GM10248 (cell line): ENCODE measurements around the gene TNFRSF1A.

Experiments
- CTCF ChIA-PET: fragments of 300-600 bp; sonication (Branson Sonifier 250); formaldehyde crosslinking; extraction: SDS; loops from one replicate; lab custom pipeline; 2021; ENCODE audit warnings: antibody characterized with exemption; lab: Yijun Ruan, JAX
- POLR2A ChIA-PET: fragments of 350-650 bp; sonication (Branson Sonifier 250); formaldehyde crosslinking; extraction: SDS; loops from one replicate; lab custom pipeline; 2020; ENCODE audit warnings: antibody characterized with exemption; lab: Yijun Ruan, JAX
- DNase-seq: peaks from one replicate; pipeline ENCODE4 v3.0.0; 2012; ENCODE audit errors: extremely low spot score
- CTCF ChIP-seq: IDR thresholded peaks from 2 replicates; pipeline ENCODE4 v1.5.1; 2012; ENCODE audit warnings: mild to moderate bottlenecking, low read depth; ENCODE audit errors: extremely low read depth, missing control alignments, control extremely low read depth

The TNFRSF1A gene

DNA sequence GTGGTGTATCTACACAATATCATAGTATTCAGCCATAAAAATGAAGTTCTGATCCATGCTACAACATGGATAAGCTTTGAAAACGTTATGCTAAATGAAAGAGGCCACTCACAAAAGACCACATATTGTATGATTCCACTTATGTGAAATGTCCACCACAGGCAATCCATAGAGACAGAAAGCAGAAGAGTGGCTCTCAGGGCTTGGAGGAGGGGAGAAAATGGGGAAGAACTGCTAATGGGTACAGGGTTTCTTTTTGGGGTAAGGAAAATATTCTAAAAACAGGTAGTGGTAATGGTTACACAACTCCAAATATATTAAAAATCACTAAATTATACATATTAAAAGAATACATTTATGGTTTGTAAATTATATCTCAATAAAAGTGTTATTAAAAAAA, 17.0 kb upstream of the TNFRSF1A start:
- POLR2A ChIA-PET, result interaction anchor here (0.7 kb wide), 1 partner anchor 20 kb away, joined by 3 read pairs; no protein-coding TSS in a partner anchor
- DNase-seq, result no peak

GRCh38 chr12:6356374-6356820, 14.5 kb upstream of the TNFRSF1A start:
- DNase-seq, result no peak
- TF ChIP-seq CTCF, result no peak
- ChIA-PET POLR2A (interaction anchor here (1.8 kb wide), 1 partner anchor 178 kb away, joined by 4 read pairs; the partner anchor contains the start of gene GAPDH), CTCF (interaction anchor here (0.9 to 3.5 kb wide), 5 partner anchors 10 to 109 kb away, joined by 3 to 14 read pairs (median 5); no protein-coding TSS in a partner anchor)

More for the DNA sequence above, 17.0 kb upstream of the TNFRSF1A start:
- TF ChIP-seq CTCF, result no peak
- CTCF ChIA-PET, result interaction anchor here (1.1 to 3.5 kb wide), 4 partner anchors 8 to 179 kb away, joined by 3 to 14 read pairs (median 6); no protein-coding TSS in a partner anchor

DNA sequence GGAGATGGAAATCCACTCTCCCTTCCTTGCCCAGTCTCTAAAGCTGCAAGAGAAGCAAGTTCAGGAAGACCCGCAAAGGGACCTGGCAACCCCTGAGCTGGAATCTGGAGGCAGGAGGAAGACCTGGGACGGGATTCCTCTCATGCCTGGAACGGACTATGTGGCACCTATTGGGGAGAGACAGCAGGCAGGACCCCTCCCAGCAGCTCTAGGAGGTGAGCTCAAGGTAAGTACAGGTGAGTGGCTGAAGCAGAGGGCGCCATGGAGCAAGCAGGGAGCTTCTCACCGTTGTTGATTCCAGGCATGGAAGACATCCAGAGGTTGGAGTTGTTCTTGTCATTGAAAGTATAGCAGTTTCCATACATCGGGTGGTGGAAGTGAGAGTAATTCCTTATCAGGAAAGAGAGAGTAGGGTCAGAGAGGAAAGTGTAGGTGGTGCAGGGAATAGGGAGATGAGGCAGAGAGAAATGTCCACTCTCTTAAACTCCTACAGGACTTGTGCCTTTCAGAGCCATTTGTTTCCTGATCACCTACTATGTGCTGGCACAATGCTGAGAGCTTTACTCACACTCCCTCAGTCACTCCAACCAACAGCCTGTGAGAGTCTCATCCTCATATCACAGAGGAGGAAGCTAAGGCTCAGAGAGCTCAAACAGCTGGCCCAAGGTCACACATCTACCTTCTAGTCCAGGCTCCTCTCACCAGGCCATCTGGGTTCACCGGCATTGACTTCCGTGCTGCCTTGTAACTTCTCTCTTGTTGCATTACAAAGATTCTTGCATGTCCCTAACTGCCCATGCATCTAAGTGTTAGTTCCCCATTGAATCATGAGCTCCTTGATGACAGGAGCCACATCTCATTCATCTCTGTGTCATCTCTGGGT, 13.9 kb upstream of the TNFRSF1A start:
- DNase-seq, result no peak
- CTCF ChIA-PET, result interaction anchor here (1.4 to 3.5 kb wide), 4 partner anchors 10 to 109 kb away, joined by 3 to 14 read pairs (median 7); no protein-coding TSS in a partner anchor
- POLR2A ChIA-PET, result interaction anchor here (1.8 kb wide), 1 partner anchor 178 kb away, joined by 4 read pairs; the partner anchor contains the start of gene GAPDH
- TF ChIP-seq CTCF, result no peak

GRCh38 chr12:6354495-6355393, 12.9 kb upstream of the TNFRSF1A start:
- DNase-seq, result no peak
- no peak for TF ChIP-seq CTCF
- CTCF ChIA-PET, result interaction anchor here (1.4 to 3.4 kb wide), 2 partner anchors 11 to 110 kb away, joined by 3 to 9 read pairs; no protein-coding TSS in a partner anchor
- POLR2A ChIA-PET, result no interaction called here

DNA sequence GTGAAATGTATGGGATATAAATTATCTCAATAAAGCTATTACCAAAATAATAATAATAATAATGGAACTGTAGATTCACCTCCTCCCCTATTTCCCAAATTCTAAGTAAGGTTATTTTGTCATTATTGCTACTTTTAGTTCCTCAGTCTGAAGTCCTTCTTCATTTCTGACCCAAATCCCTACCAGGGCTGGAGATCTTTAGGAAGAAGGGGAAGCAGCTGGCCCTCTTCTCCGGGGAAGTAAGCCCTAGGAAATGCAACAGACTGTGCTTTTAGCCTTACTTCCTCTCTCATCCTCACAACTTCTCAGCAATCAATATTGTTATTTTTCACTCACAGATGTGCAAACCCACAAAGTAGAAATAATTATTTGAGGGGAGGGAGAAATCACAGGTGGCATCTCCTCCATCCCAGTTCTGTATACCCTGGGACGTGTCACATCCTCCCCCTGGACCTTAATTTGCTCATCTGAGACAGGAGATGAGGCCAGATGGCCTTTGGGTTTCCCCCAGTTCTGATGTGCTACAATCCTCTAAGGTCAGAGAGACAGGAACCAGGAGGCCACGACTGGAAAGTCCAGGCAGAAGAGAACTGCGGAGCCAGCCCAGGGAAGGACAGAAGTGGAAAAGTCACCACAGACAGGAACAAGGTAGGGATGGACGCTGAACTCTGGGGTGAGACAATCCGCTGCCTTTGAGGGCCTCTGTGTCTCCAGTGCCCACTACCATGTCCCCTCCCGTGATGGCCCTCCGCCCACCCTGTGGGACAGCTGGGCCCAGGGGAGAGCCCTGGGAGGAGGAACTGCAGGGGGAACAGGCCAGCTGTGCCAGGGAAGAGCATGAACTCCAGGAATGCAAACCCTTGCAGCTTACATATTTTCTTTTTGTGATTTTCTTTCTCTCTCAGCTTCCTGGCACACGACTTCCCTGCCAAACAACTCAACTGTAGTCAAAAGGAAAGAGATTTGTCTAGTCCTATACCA, 10.6 kb upstream of the TNFRSF1A start:
- POLR2A ChIA-PET, result no interaction called here
- CTCF ChIA-PET, result interaction anchor here (1.7 kb wide), 1 partner anchor 12 kb away, joined by 5 read pairs; no protein-coding TSS in a partner anchor
- DNase-seq, result no peak
- TF ChIP-seq CTCF, result no peak
